Astrocyte (in vitro differentiated cells and primary cell): ENCODE measurements around the gene PLA2G6. TPM values are rescaled to one million over a fixed set of nuclear protein-coding genes. Genes with fewer than 3 reads are reported as not detected.

Experiments used
- DNase-seq: peaks from one replicate; pipeline ENCODE4 v3.0.0-alpha.2; 2010; ENCODE audit warnings: low read depth
- FAIRE-seq: peaks from 2 replicates; lab custom pipeline; 2011; peaks lifted over from hg19 to GRCh38; lab: Jason Lieb, UNC
- H2AFZ ChIP-seq: 2 replicates; pipeline ENCODE4 v1.6.0; 2012; ENCODE audit warnings: low read depth, low read length, inconsistent platforms
- H3K27ac ChIP-seq: 2 replicates; pipeline ENCODE4 v1.5.1; 2011; ENCODE audit warnings: low read depth, low read length, inconsistent platforms
- H3K27me3 ChIP-seq: 2 replicates; pipeline ENCODE4 v1.6.0; 2011; ENCODE audit warnings: low read length, inconsistent platforms; ENCODE audit not compliant: insufficient read depth
- H3K36me3 ChIP-seq: 2 replicates; pipeline ENCODE4 v1.5.1; 2011; ENCODE audit warnings: low read length, inconsistent platforms; ENCODE audit not compliant: insufficient read depth
- H3K4me1 ChIP-seq: 2 replicates; pipeline ENCODE4 v1.5.1; 2011; ENCODE audit warnings: low read length, inconsistent platforms; ENCODE audit not compliant: insufficient read depth
- H3K4me2 ChIP-seq: 2 replicates; pipeline ENCODE4 v1.6.0; 2012; ENCODE audit warnings: low read length, inconsistent platforms
- H3K4me3 ChIP-seq: 2 replicates; pipeline ENCODE4 v1.5.1; 2011; ENCODE audit warnings: low read depth, mild to moderate bottlenecking, low read length, inconsistent platforms; ENCODE audit not compliant: insufficient read depth
- H3K79me2 ChIP-seq: 2 replicates; pipeline ENCODE4 v1.6.0; 2012; ENCODE audit warnings: mild to moderate bottlenecking, low read length, inconsistent platforms; ENCODE audit not compliant: insufficient read depth
- H3K9ac ChIP-seq: 2 replicates; pipeline ENCODE4 v1.6.0; 2012; ENCODE audit warnings: mild to moderate bottlenecking, low read length, inconsistent platforms
- H3K9me3 ChIP-seq: 2 replicates; pipeline ENCODE4 v1.5.1; 2012; ENCODE audit warnings: low read depth, mild to moderate bottlenecking, low read length, inconsistent platforms; ENCODE audit not compliant: insufficient read depth
- H4K20me1 ChIP-seq: 2 replicates; pipeline ENCODE4 v1.6.0; 2012; ENCODE audit warnings: low read length, inconsistent platforms; ENCODE audit not compliant: insufficient read depth
- H3K27ac Mint-ChIP-seq: one replicate; pipeline ENCODE4 v1.8.0; 2021; ENCODE audit warnings: mild to moderate bottlenecking, mixed read lengths; ENCODE audit not compliant: unreplicated experiment
- H3K27me3 Mint-ChIP-seq: one replicate; pipeline ENCODE4 v1.8.0; 2021; ENCODE audit warnings: low read depth, mixed read lengths; ENCODE audit not compliant: unreplicated experiment
- H3K36me3 Mint-ChIP-seq: one replicate; pipeline ENCODE4 v1.8.0; 2021; ENCODE audit warnings: low read depth, mixed read lengths; ENCODE audit not compliant: unreplicated experiment
- H3K4me1 Mint-ChIP-seq: one replicate; pipeline ENCODE4 v1.8.0; 2021; ENCODE audit warnings: low read depth, mixed read lengths; ENCODE audit not compliant: unreplicated experiment
- H3K4me3 Mint-ChIP-seq: one replicate; pipeline ENCODE4 v1.8.0; 2021; ENCODE audit warnings: mild to moderate bottlenecking, moderate library complexity, mixed read lengths; ENCODE audit not compliant: unreplicated experiment
- H3K9me3 Mint-ChIP-seq: one replicate; pipeline ENCODE4 v1.8.0; 2021; ENCODE audit warnings: mild to moderate bottlenecking, mixed read lengths; ENCODE audit not compliant: unreplicated experiment
- CTCF ChIP-seq: IDR thresholded peaks from 2 replicates; pipeline ENCODE4 v1.5.1; 2011; ENCODE audit warnings: low read depth, mild to moderate bottlenecking, inconsistent platforms, low read length, moderate library complexity; ENCODE audit not compliant: insufficient read depth
- EZH2 ChIP-seq: IDR thresholded peaks from 2 replicates; pipeline ENCODE4 v1.6.1; 2012; ENCODE audit warnings: mild to moderate bottlenecking, low read length, inconsistent platforms; ENCODE audit not compliant: insufficient read depth
- total RNA-seq: library from RNA; stranded (reverse); gene quantifications from 2 replicates; pipeline ENCODE4 v1.2.1, GENCODE V29; 2021

Gene PLA2G6
- total RNA-seq, 1 donor from 2014 or later = 10.0 TPM

- FAIRE-seq = no peak
- no peak for DNase-seq
- TF ChIP-seq EZH2 (no peak), CTCF (no peak)
- no peak overlapping the region for H3K27ac Mint-ChIP-seq
- no peak overlapping the region for H3K9ac ChIP-seq
- peaks cover 28% of the 10 kb centered on the region for H3K4me1 Mint-ChIP-seq
- H3K4me3 ChIP-seq = no peak overlapping the region
- H2AFZ ChIP-seq = no peak overlapping the region
- H3K4me3 Mint-ChIP-seq = no peak overlapping the region
- no peaks in the 10 kb centered on the region for H3K27me3 Mint-ChIP-seq
- no peaks in the 10 kb centered on the region for H3K9me3 Mint-ChIP-seq
- no peak overlapping the region for H3K4me2 ChIP-seq
- H3K36me3 ChIP-seq = no peaks in the 10 kb centered on the region
- no peaks in the 10 kb centered on the region for H4K20me1 ChIP-seq
- no peaks in the 10 kb centered on the region for H3K79me2 ChIP-seq
- H3K27ac ChIP-seq = no peak overlapping the region
- no peaks in the 10 kb centered on the region for H3K9me3 ChIP-seq
- peaks cover 52% of the 10 kb centered on the region for H3K4me1 ChIP-seq
- H3K27me3 ChIP-seq = no peaks in the 10 kb centered on the region
- H3K36me3 Mint-ChIP-seq = peaks cover 8% of the 10 kb centered on the region
Measured at GRCh38 chr22:38177044-38177443, 4.6 kb downstream of the PLA2G6 start.

- H3K27me3 ChIP-seq = no peaks in the 10 kb centered on the region
- peak overlapping the region; percentile 24 for H3K4me2 ChIP-seq
- H2AFZ ChIP-seq = no peak overlapping the region
- Mint-ChIP-seq H3K27ac (no peak overlapping the region), H3K9me3 (no peaks in the 10 kb centered on the region), H3K4me1 (peaks cover 26% of the 10 kb centered on the region), H3K27me3 (no peaks in the 10 kb centered on the region), H3K4me3 (no peak overlapping the region), H3K36me3 (peaks cover 8% of the 10 kb centered on the region)
- TF ChIP-seq CTCF (no peak), EZH2 (no peak)
- H3K36me3 ChIP-seq = no peaks in the 10 kb centered on the region
- H3K4me3 ChIP-seq = no peak overlapping the region
- DNase-seq (peak; percentile 88), FAIRE-seq (no peak)
- peak overlapping the region; percentile 34 for H3K9ac ChIP-seq
- H3K27ac ChIP-seq = peak overlapping the region; percentile 57
- no peaks in the 10 kb centered on the region for H3K9me3 ChIP-seq
- H4K20me1 ChIP-seq = no peaks in the 10 kb centered on the region
- no peaks in the 10 kb centered on the region for H3K79me2 ChIP-seq
- H3K4me1 ChIP-seq = peaks cover 51% of the 10 kb centered on the region
Measured at GRCh38 chr22:38176170-38176741, 5.4 kb downstream of the PLA2G6 start.
